ENCODE results near the gene SMPDL3B.

The SMPDL3B gene

GRCh38 chr1:27957655-27958054, 22.9 kb downstream of the SMPDL3B start:
- POLR2A ChIA-PET (ENCODE audit: low non-redundant PET): interaction anchor here (0.6 kb wide), 1 partner anchor 57 kb away, joined by 3 read pairs; no protein-coding TSS in a partner anchor
- no peak for DNase-seq (ENCODE audit: low spot score)
- CTCF ChIA-PET: interaction anchor here (1.0 to 2.2 kb wide), 2 partner anchors 87 to 100 kb away, joined by 4 to 5 read pairs; no protein-coding TSS in a partner anchor
- no peak for TF ChIP-seq CTCF (conservative IDR thresholded peaks at IDR 0.05; ENCODE audit: low read depth)
- H3K27ac ChIP-seq: no peak overlapping the region

GRCh38 chr1:27958513-27958912, 23.7 kb downstream of the SMPDL3B start:
- CTCF ChIA-PET: interaction anchor here (1.0 to 2.2 kb wide), 2 partner anchors 88 to 101 kb away, joined by 4 to 5 read pairs; no protein-coding TSS in a partner anchor
- no peak for DNase-seq (ENCODE audit: low spot score)
- POLR2A ChIA-PET (ENCODE audit: low non-redundant PET): interaction anchor here (0.6 to 1.3 kb wide), 2 partner anchors 56 to 287 kb away, joined by 3 read pairs; partner anchors contain the start of gene IFI6
- H3K27ac ChIP-seq: peak overlapping the region; percentile 90
- TF ChIP-seq CTCF (conservative IDR thresholded peaks at IDR 0.05; ENCODE audit: low read depth): no peak

DNA sequence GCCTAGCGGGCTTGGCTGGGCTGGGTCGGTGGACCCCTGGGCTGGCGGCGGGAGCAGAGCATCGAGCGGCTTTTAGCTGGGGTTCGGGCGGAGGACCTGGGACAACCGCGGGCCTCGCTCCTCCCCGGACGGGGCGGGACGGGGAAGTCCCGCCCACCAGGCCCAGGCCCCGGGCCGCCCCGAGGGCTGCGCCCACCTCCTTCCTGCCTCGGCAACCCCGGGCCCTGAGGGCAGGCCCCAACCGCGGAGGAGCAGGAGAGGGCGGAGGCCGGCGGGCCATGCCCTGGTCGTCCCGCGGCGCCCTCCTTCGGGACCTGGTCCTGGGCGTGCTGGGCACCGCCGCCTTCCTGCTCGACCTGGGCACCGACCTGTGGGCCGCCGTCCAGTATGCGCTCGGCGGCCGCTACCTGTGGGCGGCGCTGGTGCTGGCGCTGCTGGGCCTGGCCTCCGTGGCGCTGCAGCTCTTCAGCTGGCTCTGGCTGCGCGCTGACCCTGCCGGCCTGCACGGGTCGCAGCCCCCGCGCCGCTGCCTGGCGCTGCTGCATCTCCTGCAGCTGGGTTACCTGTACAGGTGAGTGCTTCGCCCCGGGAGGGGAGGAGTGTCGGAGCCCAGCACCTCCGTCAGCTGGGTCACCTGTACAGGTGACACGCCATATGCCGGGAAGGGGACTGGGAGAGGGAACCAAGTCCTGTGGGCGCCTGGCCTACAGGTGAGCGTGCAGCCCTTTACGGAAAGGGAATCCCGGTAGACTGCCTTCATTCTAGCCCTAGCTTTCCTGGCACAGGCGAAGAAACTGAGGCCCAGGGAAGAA, 25.2 kb downstream of the SMPDL3B start, which contains the start of gene XKR8:
Gene XKR8 (plus strand): TSS at position 182 of the 812 bp plus-strand sequence. CDS start 97 bp downstream, at position 279.
- ChIA-PET CTCF (interaction anchor here (0.5 to 1.4 kb wide), 2 partner anchors 14 to 102 kb away, joined by 3 to 5 read pairs; no protein-coding TSS in a partner anchor), POLR2A (ENCODE audit: low non-redundant PET) (interaction anchor here (0.6 to 1.3 kb wide), 3 partner anchors 90 to 688 kb away, joined by 3 to 5 read pairs (median 4); partner anchors contain the start of genes IFI6 and RNU11)
- DNase-seq (ENCODE audit: low spot score): peak; percentile 87
- TF ChIP-seq CTCF (conservative IDR thresholded peaks at IDR 0.05; ENCODE audit: low read depth): peak; percentile 62
- H3K27ac ChIP-seq: peak within 1 kb of the TSS; percentile 90

- no peak for DNase-seq (ENCODE audit: low spot score)
- peak overlapping the region; percentile 90 for H3K27ac ChIP-seq
- TF ChIP-seq CTCF (conservative IDR thresholded peaks at IDR 0.05; ENCODE audit: low read depth): no peak
- ChIA-PET CTCF (interaction anchor here (0.8 to 1.4 kb wide), 4 partner anchors 11 to 103 kb away, joined by 3 to 5 read pairs (median 4); no protein-coding TSS in a partner anchor), POLR2A (ENCODE audit: low non-redundant PET) (interaction anchor here (0.9 kb wide), 1 partner anchor 84 kb away, joined by 3 read pairs; no protein-coding TSS in a partner anchor)
These were observed 26.2 kb downstream of the SMPDL3B start for GRCh38 chr1:27960762-27961645.

DNA sequence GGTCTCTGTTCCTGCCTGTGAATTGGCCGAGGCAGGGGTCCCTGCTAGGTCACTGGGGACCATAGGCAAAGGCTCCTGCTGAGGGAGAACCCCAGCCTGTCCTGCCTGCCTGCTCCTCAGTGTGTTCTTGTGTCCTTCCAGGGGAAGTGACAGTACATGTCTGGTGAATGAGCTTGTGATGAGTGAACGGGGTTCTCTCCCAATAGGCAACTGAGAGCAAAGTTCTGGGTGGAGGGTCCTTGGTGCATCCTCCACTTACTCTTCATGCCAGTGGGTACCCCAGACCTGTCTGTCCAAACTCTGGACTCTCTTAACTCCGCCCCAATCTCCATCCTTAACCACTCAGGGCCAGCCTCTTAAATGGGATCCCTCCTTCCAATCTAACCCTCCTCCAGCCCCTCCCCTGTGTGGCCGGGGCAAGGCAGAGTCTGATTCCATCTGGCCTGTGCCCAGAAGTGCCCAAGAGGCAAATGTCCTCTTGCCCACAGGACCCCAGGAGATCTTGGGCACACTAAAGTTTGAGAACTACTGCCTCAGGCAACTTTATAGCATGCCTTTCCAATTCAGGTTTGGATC, 26.9 kb downstream of the SMPDL3B start:
- DNase-seq (ENCODE audit: low spot score): no peak
- peak overlapping the region; percentile 90 for H3K27ac ChIP-seq
- no peak for TF ChIP-seq CTCF (conservative IDR thresholded peaks at IDR 0.05; ENCODE audit: low read depth)
- CTCF ChIA-PET: interaction anchor here (0.8 to 1.1 kb wide), 3 partner anchors 10 to 104 kb away, joined by 3 to 5 read pairs (median 3); no protein-coding TSS in a partner anchor
- POLR2A ChIA-PET (ENCODE audit: low non-redundant PET): interaction anchor here (0.9 kb wide), 1 partner anchor 85 kb away, joined by 3 read pairs; no protein-coding TSS in a partner anchor

Data from RWPE1 (cell line).